Common myeloid progenitor, CD34-positive (primary cell): ENCODE results near the gene CEP295NL.
"Not testable (repeated sequence)": the region's sequence is repeated elsewhere in the genome, so short reads cannot be mapped to it uniquely, and the experiment has no call there.

Experiments used
- CTCF ChIA-PET: fragments of 350-600 bp; sonication (Branson Sonifier 250); formaldehyde crosslinking; loops from one replicate; lab custom pipeline; 2021; ENCODE audit warnings: antibody characterized with exemption; lab: Charles Lee
- POLR2A ChIA-PET: fragments of 350-600 bp; sonication (Branson Sonifier 250); formaldehyde crosslinking; loops from one replicate; lab custom pipeline; 2021; ENCODE audit warnings: antibody characterized with exemption; lab: Charles Lee
- DNase-seq, 3 donors: peaks; one replicate each; pipeline versions ENCODE4 v3.0.0 to v3.0.0-alpha.2; 2013
- H3K27ac ChIP-seq, 2 experiments: 1 replicate in 1 of 2; 2 replicates in 1 of 2; pipeline ENCODE4 v1.7.0; 2013; ENCODE audit warnings: inconsistent platforms in 2 of 2, low read length in 2 of 2, mild to moderate bottlenecking in 2 of 2, low read depth in 1 of 2, moderate library complexity in 1 of 2; ENCODE audit not compliant: severe bottlenecking in 2 of 2, insufficient read depth in 1 of 2, poor library complexity in 1 of 2
- H3K27me3 ChIP-seq, 5 experiments: replicated peaks in 2 of 5; 1 replicate in 3 of 5; 2 replicates in 2 of 5; pipeline versions ENCODE4 v1.6.1 to v1.7.0; 2013; ENCODE audit warnings: low read length in 4 of 5, mild to moderate bottlenecking in 2 of 5, moderate library complexity in 2 of 5, inconsistent platforms in 1 of 5; ENCODE audit not compliant: insufficient read depth in 5 of 5, control insufficient read depth in 4 of 5
- H3K36me3 ChIP-seq, 4 experiments: 1 replicate in 2 of 4; 2 replicates in 2 of 4; pipeline versions ENCODE4 v1.6.1 to v1.7.0; 2013; ENCODE audit warnings: low read length in 3 of 4, control low read depth in 1 of 4, mild to moderate bottlenecking in 1 of 4; ENCODE audit not compliant: control insufficient read depth in 4 of 4, insufficient read depth in 4 of 4
- H3K4me1 ChIP-seq, 4 experiments: 1 replicate in 3 of 4; 2 replicates in 1 of 4; pipeline versions ENCODE4 v1.6.1 to v1.7.1; 2013; ENCODE audit warnings: low read length in 3 of 4, mild to moderate bottlenecking in 3 of 4, control low read depth in 1 of 4, inconsistent platforms in 1 of 4, moderate library complexity in 1 of 4; ENCODE audit not compliant: control insufficient read depth in 4 of 4, insufficient read depth in 4 of 4; ENCODE audit errors: control extremely low read depth in 1 of 4
- H3K4me3 ChIP-seq, 7 experiments: 1 replicate in 4 of 7; 2 replicates in 3 of 7; pipeline versions ENCODE4 v1.5.1 to v1.7.0; 2013; ENCODE audit warnings: mild to moderate bottlenecking in 7 of 7, low read length in 6 of 7, moderate library complexity in 6 of 7, inconsistent platforms in 2 of 7, low read depth in 2 of 7, control low read depth in 1 of 7; ENCODE audit not compliant: insufficient read depth in 4 of 7, control insufficient read depth in 1 of 7; ENCODE audit errors: extremely low read depth in 1 of 7
- H3K9me3 ChIP-seq, 5 experiments: 1 replicate in 4 of 5; 2 replicates in 1 of 5; pipeline versions ENCODE4 v1.6.1 to v1.7.1; 2013; ENCODE audit warnings: low read length in 4 of 5, mild to moderate bottlenecking in 2 of 5, inconsistent platforms in 1 of 5, low read depth in 1 of 5, moderate library complexity in 1 of 5; ENCODE audit not compliant: control insufficient read depth in 4 of 5, insufficient read depth in 2 of 5; ENCODE audit errors: control extremely low read depth in 1 of 5
- WGBS: methylation state at CpG from one replicate; pipeline ENCODE4 v1.1.5; 2013; ENCODE audit not compliant: insufficient coverage; 5-methylcytosine and 5-hydroxymethylcytosine counted together

CEP295NL gene

DNA sequence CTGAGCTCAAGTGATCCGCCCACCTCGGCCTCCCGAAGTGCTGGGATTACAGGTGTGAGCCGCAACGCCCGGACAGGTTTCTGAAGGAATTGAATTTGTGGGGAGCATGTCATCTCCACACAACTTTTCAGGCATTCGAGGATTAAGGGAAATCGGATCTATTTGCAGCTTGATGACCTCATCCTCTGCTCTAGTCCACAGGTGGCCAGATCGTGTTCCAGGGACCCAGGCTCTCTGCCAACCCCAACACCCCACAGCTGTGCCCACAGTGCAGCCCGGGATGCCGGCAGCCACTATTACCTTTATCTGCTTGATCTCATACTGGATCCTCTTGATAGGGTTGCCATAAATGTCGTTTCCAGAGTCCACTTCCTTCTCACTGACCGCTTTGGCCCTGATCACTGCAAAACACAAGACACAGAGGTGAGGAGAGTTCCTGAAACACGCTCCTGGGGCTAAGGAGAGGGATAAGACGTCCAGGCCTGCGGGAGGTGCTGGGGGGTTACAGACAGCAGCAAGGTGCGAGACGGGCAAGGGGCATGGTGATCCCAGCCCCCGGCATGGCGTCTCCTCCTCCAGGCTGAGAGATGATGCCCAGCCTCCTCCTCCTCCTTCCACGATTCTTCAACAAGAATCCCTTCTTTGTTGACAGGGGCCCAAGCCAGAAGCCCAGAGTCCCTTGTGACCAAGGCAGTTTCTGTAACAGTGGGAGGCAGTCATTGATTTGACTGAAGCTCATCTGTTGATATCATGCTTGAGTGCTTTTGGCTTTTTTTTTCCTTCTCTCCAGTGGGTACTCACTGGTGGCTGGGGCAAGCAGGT, 29.3 kb downstream of the CEP295NL start:
- WGBS, result 55% methylated on average over 11 of the region's 21 CpGs
- POLR2A ChIA-PET, result interaction anchor here (0.6 to 1.2 kb wide), 2 partner anchors 24 to 40 kb away, joined by 4 to 5 read pairs; no protein-coding TSS in a partner anchor
- CTCF ChIA-PET, result interaction anchor here (0.9 to 3.7 kb wide), 9 partner anchors 8 to 97 kb away, joined by 3 to 20 read pairs (median 5); no protein-coding TSS in a partner anchor
- H3K27ac ChIP-seq, result no peak overlapping the region
- H3K9me3 ChIP-seq, result no peaks in the 10 kb centered on the region
- H3K4me3 ChIP-seq, result peak overlapping the region in 2 of 7 experiments; percentile 22 to 23
- H3K4me1 ChIP-seq, result peaks cover 7 to 54% (median 42%) of the 10 kb centered on the region in 4 experiments
- peaks cover 6 to 33% (median 20%) of the 10 kb centered on the region in 4 experiments for H3K36me3 ChIP-seq
- H3K27me3 ChIP-seq, result no peaks in the 10 kb centered on the region
- peak; percentile 42 to 68 (median 54) for DNase-seq

DNA sequence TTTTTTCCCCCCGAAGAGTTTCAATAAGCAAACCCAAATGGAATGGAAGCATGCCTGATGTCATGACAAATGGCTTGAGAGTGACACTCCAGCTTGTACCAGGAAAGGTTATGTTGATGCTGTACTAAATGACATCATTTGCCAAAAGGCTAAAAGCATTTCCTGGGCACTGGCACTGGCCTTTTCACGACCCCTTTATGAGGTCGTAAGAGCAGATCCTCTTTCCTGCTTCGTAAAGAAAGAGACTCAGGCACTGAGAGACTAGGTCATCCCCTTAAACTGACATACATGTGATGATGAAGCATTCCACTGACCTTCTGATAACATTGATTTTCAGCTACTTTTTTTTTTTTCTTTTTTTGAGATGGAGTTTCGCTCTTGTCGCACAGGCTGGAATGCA, 30.5 kb downstream of the CEP295NL start:
- Histone ChIP-seq H3K27me3 (no peaks in the 10 kb centered on the region), H3K27ac (no peak overlapping the region), H3K36me3 (peaks cover 3 to 36% (median 25%) of the 10 kb centered on the region in 4 experiments), H3K4me3 (no peak overlapping the region), H3K9me3 (no peaks in the 10 kb centered on the region), H3K4me1 (peaks cover 6 to 45% (median 32%) of the 10 kb centered on the region in 4 experiments)
- WGBS, result 99% methylated on average over 4 of the region's 6 CpGs
- DNase-seq, result no peak
- CTCF ChIA-PET, result interaction anchor here (0.8 to 3.7 kb wide), 5 partner anchors 10 to 99 kb away, joined by 3 to 20 read pairs (median 5); no protein-coding TSS in a partner anchor
- POLR2A ChIA-PET, result interaction anchor here (1.2 kb wide), 1 partner anchor 26 kb away, joined by 4 read pairs; no protein-coding TSS in a partner anchor

DNA sequence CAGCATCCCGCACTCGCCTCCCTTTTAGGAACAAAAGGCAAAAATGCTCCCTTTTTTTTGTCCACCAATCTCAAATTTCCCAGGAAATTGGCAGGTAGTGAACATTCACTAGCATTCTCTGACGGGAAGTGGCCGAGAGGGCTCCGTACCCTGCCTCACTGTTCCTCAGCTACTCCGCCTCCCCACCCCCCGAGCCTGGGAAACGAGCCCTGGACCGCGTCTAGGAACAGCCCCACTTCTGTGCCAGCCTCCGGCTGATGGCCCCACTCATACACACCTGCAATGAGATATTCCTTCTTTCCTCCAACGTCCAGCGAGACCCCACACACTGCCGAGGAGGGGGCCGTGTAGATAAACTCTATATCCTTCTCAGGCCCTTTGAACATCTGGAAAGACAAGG, 32.4 kb downstream of the CEP295NL start:
- ChIA-PET POLR2A (interaction anchor here (0.6 kb wide), 1 partner anchor 270 kb away, joined by 3 read pairs; no protein-coding TSS in a partner anchor), CTCF (no interaction called here)
- 96% methylated on average over 14 of the region's 15 CpGs for WGBS
- no peak for DNase-seq
- H3K36me3 ChIP-seq, result peaks cover 5 to 40% (median 25%) of the 10 kb centered on the region in 4 experiments
- no peaks in the 10 kb centered on the region for H3K27me3 ChIP-seq
- H3K4me3 ChIP-seq, result no peak overlapping the region
- H3K4me1 ChIP-seq, result peaks cover 0 to 26% (median 18%) of the 10 kb centered on the region in 4 experiments
- no peaks in the 10 kb centered on the region for H3K9me3 ChIP-seq
- no peak overlapping the region for H3K27ac ChIP-seq

DNA sequence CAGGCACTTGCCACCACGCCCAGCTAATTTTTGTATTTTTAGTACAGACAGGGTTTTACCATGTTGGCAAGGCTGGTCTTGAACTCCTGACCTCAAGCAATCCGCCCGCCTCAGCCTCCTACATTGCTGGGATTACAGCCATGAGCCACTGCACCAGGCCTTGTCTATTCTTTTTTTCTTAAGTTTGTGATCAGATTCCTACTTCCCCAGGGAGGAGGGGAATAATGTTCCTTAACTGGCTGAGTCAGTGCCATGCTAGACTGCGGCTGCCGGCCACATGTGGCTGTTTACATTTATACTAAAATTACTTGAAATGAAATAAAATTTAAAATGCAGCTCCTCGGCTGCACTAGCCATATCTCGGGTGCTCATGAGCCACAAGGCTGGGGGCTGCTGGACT, 34.6 kb downstream of the CEP295NL start:
- no peak overlapping the region for H3K4me3 ChIP-seq
- ChIA-PET CTCF (interaction anchor here (1.1 to 1.4 kb wide), 4 partner anchors 8 to 30 kb away, joined by 3 to 4 read pairs (median 3); no protein-coding TSS in a partner anchor), POLR2A (interaction anchor here (1.0 kb wide), 1 partner anchor 38 kb away, joined by 3 read pairs; no protein-coding TSS in a partner anchor)
- peaks cover 0 to 4% (median 3%) of the 10 kb centered on the region in 4 experiments for H3K4me1 ChIP-seq
- no peak overlapping the region for H3K27ac ChIP-seq
- 100% methylated on average over 2 of the region's 7 CpGs for WGBS
- no peaks in the 10 kb centered on the region for H3K27me3 ChIP-seq
- DNase-seq, result no peak
- peaks cover 7 to 35% (median 26%) of the 10 kb centered on the region in 4 experiments for H3K36me3 ChIP-seq
- H3K9me3 ChIP-seq, result no peaks in the 10 kb centered on the region

DNA sequence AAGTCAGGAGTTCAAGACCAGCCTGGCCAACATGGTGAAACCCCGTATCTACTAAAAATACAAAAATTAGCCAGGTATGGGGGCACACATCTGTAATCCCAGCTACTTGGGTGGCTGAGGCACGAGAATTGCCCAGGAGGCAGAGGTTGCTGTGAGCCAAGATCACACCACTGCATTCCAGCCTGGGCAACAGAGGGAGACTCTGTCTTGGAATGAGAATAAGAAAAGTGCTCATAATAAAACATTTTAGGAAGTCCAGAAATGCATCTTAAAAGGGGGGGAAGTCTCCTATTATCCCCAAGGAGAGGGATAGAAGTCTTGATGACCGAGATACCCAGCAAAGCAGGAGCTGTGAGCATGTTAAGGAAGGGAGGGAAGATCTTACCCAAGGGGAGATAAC, 36.0 kb downstream of the CEP295NL start:
- H3K4me1 ChIP-seq, H3K27ac ChIP-seq, POLR2A ChIA-PET: not testable (repeated sequence)

DNA sequence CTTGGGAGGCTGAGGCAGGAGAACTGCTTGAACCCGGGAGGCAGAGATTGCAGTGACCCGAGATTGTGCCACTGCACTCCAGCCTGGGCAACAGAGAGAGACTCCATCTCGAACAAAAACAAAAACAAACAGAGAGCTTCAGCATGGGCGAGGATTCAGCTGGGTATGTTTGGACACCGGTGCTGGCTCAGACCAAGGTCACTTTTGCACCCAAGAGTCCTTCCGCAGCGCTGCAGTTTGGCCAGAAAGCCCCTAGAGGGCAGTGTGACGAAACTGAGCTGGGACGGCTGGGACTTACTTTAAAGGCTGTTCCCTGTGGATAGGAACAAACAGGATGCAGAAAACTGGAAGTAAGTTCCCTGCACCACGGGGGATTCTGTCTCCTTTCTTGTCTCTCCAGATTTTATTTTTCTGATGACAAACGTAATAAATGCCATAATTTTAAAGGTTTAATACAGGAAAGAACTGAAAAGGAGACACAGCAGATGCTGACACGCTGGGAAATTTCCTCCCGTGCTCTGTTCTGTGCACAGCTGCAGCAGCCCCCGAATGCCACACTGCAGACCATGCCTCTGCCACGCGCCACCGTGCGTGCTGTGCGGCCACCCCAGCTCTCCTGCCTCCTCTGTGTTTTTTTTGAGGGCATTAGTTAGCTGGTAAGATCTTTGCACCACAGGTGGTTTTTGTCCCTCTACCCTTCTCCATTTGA, 37.2 kb downstream of the CEP295NL start:
- WGBS, result 44% methylated on average over 12 of the region's 19 CpGs
- H3K27ac ChIP-seq, result no peak overlapping the region
- POLR2A ChIA-PET, result interaction anchor here (0.6 to 1.5 kb wide), 5 partner anchors 50 to 158 kb away, joined by 3 to 5 read pairs (median 3); partner anchors contain the start of genes C1QTNF1 and TIMP2

More for the DNA sequence above, 36.0 kb downstream of the CEP295NL start:
- WGBS, result 100% methylated on average over 2 of the region's 3 CpGs
- not testable (repeated sequence) for DNase-seq, H3K4me3 ChIP-seq, H3K27me3 ChIP-seq, H3K9me3 ChIP-seq
- peaks cover 4 to 38% (median 24%) of the 10 kb centered on the region in 4 experiments for H3K36me3 ChIP-seq
- CTCF ChIA-PET, result interaction anchor here (2.1 to 2.9 kb wide), 3 partner anchors 8 to 104 kb away, joined by 12 to 26 read pairs (median 16); no protein-coding TSS in a partner anchor

More for the DNA sequence above, 37.2 kb downstream of the CEP295NL start:
- Histone ChIP-seq H3K27me3 (no peaks in the 10 kb centered on the region), H3K4me3 (no peak overlapping the region), H3K9me3 (no peaks in the 10 kb centered on the region), H3K4me1 (peaks cover 0 to 3% (median 0%) of the 10 kb centered on the region in 4 experiments), H3K36me3 (peaks cover 4 to 42% (median 20%) of the 10 kb centered on the region in 4 experiments)
- CTCF ChIA-PET, result interaction anchor here (0.6 to 2.9 kb wide), 23 partner anchors 9 to 114 kb away, joined by 3 to 26 read pairs (median 4); partner anchors contain the start of genes CEP295NL, LGALS3BP and TIMP2
- DNase-seq, result peak; percentile 40 to 60 (median 51)
